ENCODE data around the gene GPX2.

GPX2 gene

DNA sequence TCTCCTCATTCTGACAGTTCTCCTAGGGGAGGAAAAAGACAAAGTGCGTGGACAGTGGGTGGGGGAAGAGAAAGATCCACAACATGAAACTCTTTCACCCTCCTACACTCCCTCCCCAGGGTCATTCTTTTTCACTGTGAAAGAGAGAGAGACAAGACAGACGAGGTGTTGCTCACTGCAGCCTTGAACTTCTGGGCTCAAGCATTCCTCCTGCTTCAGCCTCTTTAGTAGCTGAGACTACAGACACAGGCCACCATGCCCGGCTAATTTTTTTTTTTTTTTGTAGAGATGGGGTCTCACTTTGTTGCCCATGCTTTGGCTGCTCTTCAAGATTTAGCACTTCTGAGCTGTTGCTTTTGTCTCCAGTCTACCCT lies 2.7 kb downstream of the GPX2 start:
- no peak for DNase-seq
- Mint-ChIP-seq H3K27ac (no peak overlapping the region), H3K9me3 (no peaks in the 10 kb centered on the region), H3K4me1 (peaks cover 39% of the 10 kb centered on the region), H3K4me3 (no peak overlapping the region), H3K36me3 (peaks cover 39% of the 10 kb centered on the region), H3K27me3 (no peaks in the 10 kb centered on the region)
- CTCF ChIA-PET: no interaction called here

DNA sequence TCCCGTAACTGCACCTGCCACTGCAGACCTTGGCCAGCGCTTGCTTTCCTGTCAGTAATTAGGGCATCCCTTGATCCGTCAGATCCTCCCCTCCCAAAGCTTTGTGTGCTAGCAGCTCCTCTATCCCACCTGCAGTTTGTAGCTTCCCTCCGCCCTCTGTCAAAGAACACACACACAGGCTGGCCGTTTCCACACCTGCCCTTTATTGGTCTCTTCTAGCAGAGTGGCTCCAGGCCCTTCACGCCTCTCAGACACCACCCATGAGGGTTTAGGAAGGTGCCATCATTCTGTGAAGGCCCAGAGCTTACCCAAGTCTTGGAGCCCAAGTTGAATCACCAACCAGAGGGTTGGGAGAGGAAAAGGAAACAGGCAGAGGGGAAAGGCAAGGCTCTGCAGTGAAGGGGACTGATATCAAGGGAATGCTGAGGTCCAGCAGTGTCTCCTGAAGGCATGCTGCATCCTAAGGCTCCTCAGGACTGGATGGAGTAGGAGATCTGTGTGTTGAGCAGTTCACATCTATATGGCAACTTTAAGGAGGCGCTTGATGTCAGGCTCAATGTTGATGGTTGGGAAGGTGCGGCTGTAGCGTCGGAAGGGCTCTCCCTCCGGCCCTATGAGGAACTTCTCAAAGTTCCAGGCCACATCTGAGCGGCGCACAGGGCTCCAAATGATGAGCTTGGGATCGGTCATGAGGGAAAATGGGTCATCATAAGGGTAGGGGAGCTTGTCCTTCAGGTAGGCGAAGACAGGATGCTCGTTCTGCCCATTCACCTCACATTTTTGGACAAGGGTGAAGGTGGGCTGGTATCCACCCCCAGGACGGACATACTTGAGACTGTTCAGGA lies 3.4 kb downstream of the GPX2 start:
- no peak for DNase-seq
- CTCF ChIA-PET: no interaction called here
- peaks cover 41% of the 10 kb centered on the region for H3K4me1 Mint-ChIP-seq
- peaks cover 42% of the 10 kb centered on the region for H3K36me3 Mint-ChIP-seq
- H3K4me3 Mint-ChIP-seq: no peak overlapping the region
- H3K27ac Mint-ChIP-seq: no peak overlapping the region
- no peaks in the 10 kb centered on the region for H3K27me3 Mint-ChIP-seq
- no peaks in the 10 kb centered on the region for H3K9me3 Mint-ChIP-seq

GRCh38 chr14:64937821-64938193 lies 4.7 kb downstream of the GPX2 start:
- Mint-ChIP-seq H3K27ac (peak overlapping the region; percentile 74), H3K9me3 (no peaks in the 10 kb centered on the region), H3K4me1 (peaks cover 29% of the 10 kb centered on the region), H3K4me3 (no peak overlapping the region), H3K36me3 (peaks cover 44% of the 10 kb centered on the region), H3K27me3 (no peaks in the 10 kb centered on the region)
- CTCF ChIA-PET: interaction anchor here (2.0 kb wide), 1 partner anchor 47 kb away, joined by 9 read pairs; no protein-coding TSS in a partner anchor
- DNase-seq: no peak

DNA sequence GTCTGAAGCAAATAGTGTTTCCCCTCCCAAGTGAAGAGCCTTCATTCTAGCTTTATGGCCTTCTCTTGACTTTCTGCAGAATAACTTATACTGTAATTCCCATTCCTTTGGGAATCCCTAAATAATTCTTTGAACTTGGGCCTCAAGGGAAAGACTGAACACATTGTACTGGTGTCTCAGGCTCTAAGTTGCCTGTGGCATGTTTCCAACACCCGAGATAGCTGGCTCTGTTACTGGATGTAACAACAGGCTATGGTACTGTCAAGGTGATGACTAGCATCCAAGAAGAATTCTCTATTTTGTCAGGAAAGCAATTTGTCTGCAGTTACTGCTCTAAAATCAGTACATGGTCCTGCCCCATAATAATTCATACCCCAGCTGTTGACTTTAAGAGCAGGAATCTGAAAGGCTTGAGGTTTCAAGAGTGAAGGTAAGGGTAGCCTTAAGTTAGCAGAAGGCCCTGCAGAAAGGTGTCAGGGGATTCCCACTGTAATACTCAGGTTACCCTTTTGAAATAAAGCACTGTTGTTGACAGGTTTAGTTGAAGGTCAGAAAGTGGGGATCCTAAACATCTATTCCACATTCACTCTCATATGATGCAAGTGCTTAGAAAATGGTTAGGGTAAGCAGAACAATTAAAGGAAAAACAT lies 5.2 kb downstream of the GPX2 start:
- DNase-seq: no peak
- Mint-ChIP-seq H3K4me1 (peaks cover 25% of the 10 kb centered on the region), H3K9me3 (no peaks in the 10 kb centered on the region), H3K27me3 (no peaks in the 10 kb centered on the region), H3K4me3 (no peak overlapping the region), H3K27ac (peak overlapping the region; percentile 24), H3K36me3 (peaks cover 48% of the 10 kb centered on the region)
- CTCF ChIA-PET: interaction anchor here (0.8 to 2.0 kb wide), 4 partner anchors 10 to 49 kb away, joined by 3 to 9 read pairs (median 4); partner anchors contain the start of gene FNTB

DNA sequence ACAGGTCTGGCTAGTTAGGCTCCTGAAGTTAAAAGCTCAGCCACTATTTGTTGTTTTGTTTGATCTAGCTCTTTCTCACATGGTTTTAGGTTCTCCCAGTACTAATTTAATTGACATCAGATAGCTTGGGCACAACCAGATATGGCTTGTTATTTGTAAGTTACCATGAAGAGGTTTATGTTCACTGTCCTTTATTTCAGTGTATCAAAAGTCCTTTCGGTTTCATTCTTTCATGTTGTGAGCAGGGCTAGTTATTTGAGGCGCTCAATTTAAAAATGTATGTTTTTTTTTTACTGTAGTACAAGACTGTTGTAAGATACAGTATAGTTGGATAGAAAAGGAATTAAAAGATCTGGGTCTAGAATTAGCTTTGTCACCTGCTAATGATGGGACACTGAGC lies 7.0 kb downstream of the GPX2 start:
- Mint-ChIP-seq H3K4me3 (no peak overlapping the region), H3K36me3 (peaks cover 58% of the 10 kb centered on the region), H3K4me1 (peaks cover 25% of the 10 kb centered on the region), H3K27ac (peak overlapping the region; percentile 47), H3K9me3 (no peaks in the 10 kb centered on the region), H3K27me3 (no peaks in the 10 kb centered on the region)
- DNase-seq: no peak
- CTCF ChIA-PET: interaction anchor here (2.0 kb wide), 1 partner anchor 8 kb away, joined by 4 read pairs; no protein-coding TSS in a partner anchor

- H3K4me3 Mint-ChIP-seq: no peak overlapping the region
- H3K4me1 Mint-ChIP-seq: peaks cover 25% of the 10 kb centered on the region
- peaks cover 60% of the 10 kb centered on the region for H3K36me3 Mint-ChIP-seq
- CTCF ChIA-PET: interaction anchor here (1.1 kb wide), 1 partner anchor 26 kb away, joined by 3 read pairs; no protein-coding TSS in a partner anchor
- H3K27ac Mint-ChIP-seq: peak overlapping the region; percentile 56
- H3K27me3 Mint-ChIP-seq: no peaks in the 10 kb centered on the region
- no peaks in the 10 kb centered on the region for H3K9me3 Mint-ChIP-seq
- DNase-seq: no peak
Measured at GRCh38 chr14:64934338-64934929, 8.1 kb downstream of the GPX2 start.

GRCh38 chr14:64932231-64932630 lies 10.3 kb downstream of the GPX2 start:
- H3K4me1 Mint-ChIP-seq: peaks cover 18% of the 10 kb centered on the region
- no peak for DNase-seq
- H3K4me3 Mint-ChIP-seq: no peak overlapping the region
- H3K36me3 Mint-ChIP-seq: peaks cover 51% of the 10 kb centered on the region
- H3K27me3 Mint-ChIP-seq: no peaks in the 10 kb centered on the region
- H3K9me3 Mint-ChIP-seq: no peaks in the 10 kb centered on the region
- CTCF ChIA-PET: interaction anchor here (1.4 to 1.5 kb wide), 2 partner anchors 21 to 42 kb away, joined by 4 read pairs; no protein-coding TSS in a partner anchor
- no peak overlapping the region for H3K27ac Mint-ChIP-seq

DNA sequence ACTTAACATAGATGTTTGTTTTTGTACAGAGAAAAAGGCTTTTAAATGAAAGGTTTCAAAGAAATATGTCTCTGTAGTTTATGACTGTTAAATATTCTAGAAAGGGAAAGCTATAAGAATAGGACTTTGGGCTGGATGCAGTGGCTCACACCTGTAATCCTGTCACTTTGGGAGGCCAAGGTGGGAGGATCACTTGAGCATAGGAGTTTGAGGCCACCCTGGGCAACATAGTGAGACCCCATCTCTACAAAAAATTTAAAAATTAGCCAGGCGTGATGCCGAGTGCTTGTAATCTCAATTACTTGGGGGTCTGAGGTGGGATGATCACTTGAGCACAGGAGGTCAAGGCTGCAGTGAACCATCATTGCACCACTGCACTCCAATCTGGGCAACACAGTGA lies 11.4 kb downstream of the GPX2 start:
- CTCF ChIA-PET: interaction anchor here (1.4 to 1.5 kb wide), 2 partner anchors 20 to 41 kb away, joined by 4 read pairs; no protein-coding TSS in a partner anchor
- DNase-seq: no peak
- no peak overlapping the region for H3K27ac Mint-ChIP-seq
- peaks cover 26% of the 10 kb centered on the region for H3K4me1 Mint-ChIP-seq
- no peak overlapping the region for H3K4me3 Mint-ChIP-seq
- no peaks in the 10 kb centered on the region for H3K27me3 Mint-ChIP-seq
- H3K9me3 Mint-ChIP-seq: no peaks in the 10 kb centered on the region
- peaks cover 54% of the 10 kb centered on the region for H3K36me3 Mint-ChIP-seq

DNA sequence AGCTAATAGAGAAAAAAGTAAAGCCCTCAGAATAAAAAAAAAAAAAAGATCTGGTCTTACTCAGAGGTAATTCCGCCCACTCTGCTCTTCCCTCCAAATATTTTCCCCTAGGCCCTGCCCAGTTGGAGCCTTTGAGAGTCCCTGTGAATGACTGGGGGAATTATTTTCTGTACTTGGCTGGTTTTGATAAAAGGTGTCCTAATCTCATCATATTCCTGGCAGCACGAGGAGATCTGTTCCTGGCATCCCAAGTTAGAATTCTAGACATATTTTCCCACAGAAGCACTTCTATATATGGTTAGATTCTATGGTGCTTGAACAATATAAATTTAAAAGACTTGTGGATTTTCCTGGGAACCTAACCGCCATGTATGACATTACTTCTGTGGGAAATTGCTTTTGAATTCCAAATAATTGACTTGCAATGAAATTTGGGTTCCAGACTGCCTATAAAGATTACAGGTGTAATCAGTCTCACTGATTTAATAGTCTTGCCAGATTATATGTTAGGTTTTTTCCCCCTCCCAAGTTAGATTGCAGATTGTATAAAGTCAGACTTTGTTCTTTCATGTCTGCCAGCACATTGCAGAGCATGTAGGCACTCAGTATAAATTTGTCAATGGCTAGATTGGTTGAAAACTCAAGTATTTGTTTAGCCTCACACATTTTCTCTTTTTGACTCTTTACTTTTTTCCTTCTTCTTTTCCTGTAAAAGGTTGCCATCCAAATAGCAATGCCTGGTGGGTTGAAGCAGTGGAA lies 12.3 kb downstream of the GPX2 start:
- Mint-ChIP-seq H3K27me3 (no peaks in the 10 kb centered on the region), H3K27ac (no peak overlapping the region), H3K4me1 (peaks cover 20% of the 10 kb centered on the region), H3K4me3 (peak overlapping the region; percentile 15), H3K36me3 (peaks cover 58% of the 10 kb centered on the region), H3K9me3 (no peaks in the 10 kb centered on the region)
- CTCF ChIA-PET: no interaction called here
- no peak for DNase-seq

- Mint-ChIP-seq H3K27ac (no peak overlapping the region), H3K4me1 (peaks cover 13% of the 10 kb centered on the region), H3K27me3 (no peaks in the 10 kb centered on the region), H3K4me3 (no peak overlapping the region), H3K36me3 (peaks cover 52% of the 10 kb centered on the region), H3K9me3 (no peaks in the 10 kb centered on the region)
- CTCF ChIA-PET: interaction anchor here (1.2 kb wide), 1 partner anchor 106 kb away, joined by 3 read pairs; no protein-coding TSS in a partner anchor
- peak; percentile 33 for DNase-seq
Measured at GRCh38 chr14:64929014-64929359, 13.6 kb downstream of the GPX2 start.

- DNase-seq: no peak
- CTCF ChIA-PET: interaction anchor here (1.2 to 1.7 kb wide), 4 partner anchors 8 to 105 kb away, joined by 3 to 8 read pairs (median 4); no protein-coding TSS in a partner anchor
- no peak overlapping the region for H3K4me3 Mint-ChIP-seq
- H3K4me1 Mint-ChIP-seq: peaks cover 15% of the 10 kb centered on the region
- no peak overlapping the region for H3K27ac Mint-ChIP-seq
- H3K9me3 Mint-ChIP-seq: no peaks in the 10 kb centered on the region
- H3K27me3 Mint-ChIP-seq: no peaks in the 10 kb centered on the region
- peaks cover 56% of the 10 kb centered on the region for H3K36me3 Mint-ChIP-seq
Measured at GRCh38 chr14:64928239-64929013, 14.1 kb downstream of the GPX2 start.

DNA sequence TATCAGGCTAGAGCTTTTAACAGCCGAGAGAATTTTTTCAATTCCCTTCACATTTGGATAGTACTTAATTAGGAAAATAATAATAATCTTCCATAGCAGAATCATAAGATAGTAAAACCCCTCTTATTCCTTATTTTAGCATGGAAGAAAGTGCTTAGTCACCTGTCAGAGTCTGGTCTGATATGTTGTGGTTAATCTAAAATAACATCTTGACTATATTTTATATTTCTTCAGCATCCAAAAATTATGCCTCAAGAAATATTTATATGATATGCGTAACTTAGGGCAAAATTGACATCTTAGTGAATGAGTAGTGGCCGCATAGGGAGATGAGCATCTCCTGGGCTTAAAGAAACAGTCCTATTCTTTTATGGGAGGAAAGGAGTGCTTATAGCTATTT lies 15.5 kb downstream of the GPX2 start:
- no peaks in the 10 kb centered on the region for H3K9me3 Mint-ChIP-seq
- CTCF ChIA-PET: interaction anchor here (0.7 to 1.7 kb wide), 9 partner anchors 8 to 290 kb away, joined by 3 to 8 read pairs (median 4); no protein-coding TSS in a partner anchor
- peak overlapping the region; percentile 62 for H3K27ac Mint-ChIP-seq
- H3K4me3 Mint-ChIP-seq: no peak overlapping the region
- peaks cover 48% of the 10 kb centered on the region for H3K36me3 Mint-ChIP-seq
- no peaks in the 10 kb centered on the region for H3K27me3 Mint-ChIP-seq
- no peak for DNase-seq
- H3K4me1 Mint-ChIP-seq: peaks cover 18% of the 10 kb centered on the region

DNA sequence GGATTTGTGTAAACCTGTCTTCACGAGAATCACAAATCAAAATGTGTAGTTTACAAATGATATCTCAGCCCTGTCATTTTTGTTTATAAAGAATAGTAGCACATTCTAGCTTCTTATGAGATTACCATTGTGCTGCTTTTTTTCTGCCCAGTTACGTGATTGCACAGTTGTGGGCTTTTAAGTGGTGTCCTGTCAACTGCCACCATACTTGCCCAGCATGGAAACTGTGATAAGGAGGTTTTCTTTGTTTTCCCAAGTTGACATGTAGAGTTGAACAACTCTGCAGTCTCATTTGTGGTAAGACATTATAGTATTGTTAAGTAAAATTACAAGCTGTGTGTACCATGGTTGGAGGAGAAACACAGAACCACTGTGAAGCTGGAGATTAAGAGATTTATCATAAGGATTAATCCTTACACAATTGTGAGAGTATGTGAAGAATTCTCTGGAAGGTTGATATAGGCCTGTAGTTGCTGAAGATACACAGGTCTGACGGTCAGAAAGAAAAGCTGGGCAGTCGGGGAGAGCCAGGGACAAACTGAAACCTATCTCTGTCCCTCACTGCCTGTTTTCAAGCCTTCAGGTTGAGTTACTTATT lies 16.0 kb downstream of the GPX2 start:
- Mint-ChIP-seq H3K4me3 (no peak overlapping the region), H3K27ac (peak overlapping the region; percentile 62), H3K9me3 (no peaks in the 10 kb centered on the region), H3K36me3 (peaks cover 48% of the 10 kb centered on the region), H3K27me3 (no peaks in the 10 kb centered on the region), H3K4me1 (peaks cover 23% of the 10 kb centered on the region)
- DNase-seq: no peak
- CTCF ChIA-PET: interaction anchor here (1.0 to 1.7 kb wide), 7 partner anchors 8 to 290 kb away, joined by 3 to 8 read pairs (median 4); no protein-coding TSS in a partner anchor

Data from activated naive CD4-positive, alpha-beta T cell treated with anti-CD3 and anti-CD28 coated beads, Interleukin-2, amount 10 ng/mL, durations not matched to agents 7 days and 5 days (primary cell).